HepG2 (cell line): ENCODE results near the gene ANKRD42. TPM values are rescaled to one million over a fixed set of nuclear protein-coding genes. Genes with fewer than 3 reads are reported as not detected.

Experiments used
- CEBPG ChIP-seq: IDR thresholded peaks from 2 replicates; pipeline ENCODE4 v1.6.1; 2016
- EP300 ChIP-seq, 3 experiments: sonication (generic) in 1 of 3; formaldehyde crosslinking in 1 of 3; IDR thresholded peaks; 2 replicates each; pipeline versions ENCODE4 v1.5.1 to v1.6.1; 2011 to 2020; ENCODE audit warnings: low read depth in 2 of 3, low read length in 2 of 3, borderline replicate concordance in 1 of 3, improper control_type of control experiment in 1 of 3, mild to moderate bottlenecking in 1 of 3, missing genetic modification reagents in 1 of 3, moderate library complexity in 1 of 3
- FOSL1 ChIP-seq: sonication (generic); formaldehyde crosslinking; IDR thresholded peaks from 2 replicates; pipeline ENCODE4 v1.9.0; 2021; ENCODE audit warnings: missing genetic modification reagents, borderline replicate concordance
- FOXA3 ChIP-seq: IDR thresholded peaks from 2 replicates; pipeline ENCODE4 v1.6.1; 2016; ENCODE audit warnings: missing genetic modification reagents, missing compliant biosample characterization
- FUBP1 ChIP-seq: sonication (generic); formaldehyde crosslinking; IDR thresholded peaks from 2 replicates; pipeline ENCODE4 v1.5.1; 2020; ENCODE audit warnings: missing genetic modification reagents, mild to moderate bottlenecking, borderline replicate concordance
- HDAC6 ChIP-seq: fragments of 200-600 bp; sonication (generic); IDR thresholded peaks from 2 replicates; pipeline ENCODE4 v1.7.0; 2017; ENCODE audit warnings: mild to moderate bottlenecking, antibody characterized with exemption, low read length, low read depth
- IKZF5 ChIP-seq: IDR thresholded peaks from 2 replicates; pipeline ENCODE4 v1.6.1; 2018; ENCODE audit warnings: missing genetic modification reagents, mild to moderate bottlenecking, missing compliant biosample characterization
- MAFG ChIP-seq: sonication (generic); formaldehyde crosslinking; IDR thresholded peaks from 2 replicates; pipeline ENCODE4 v1.5.1; 2020; ENCODE audit warnings: mild to moderate bottlenecking, missing genetic modification reagents
- MTA1 ChIP-seq: sonication (generic); formaldehyde crosslinking; IDR thresholded peaks from 2 replicates; pipeline ENCODE4 v1.4.0; 2020; ENCODE audit warnings: missing genetic modification reagents, mild to moderate bottlenecking, borderline replicate concordance
- PAWR ChIP-seq: sonication (generic); formaldehyde crosslinking; IDR thresholded peaks from 2 replicates; pipeline ENCODE4 v1.4.0; 2020; ENCODE audit warnings: missing genetic modification reagents, mild to moderate bottlenecking, borderline replicate concordance
- PHF21A ChIP-seq: sonication (generic); formaldehyde crosslinking; IDR thresholded peaks from 2 replicates; pipeline ENCODE4 v1.5.0; 2020; ENCODE audit warnings: mild to moderate bottlenecking, missing genetic modification reagents
- SAP130 ChIP-seq: IDR thresholded peaks from 2 replicates; pipeline ENCODE4 v1.6.1; 2016; ENCODE audit warnings: low read depth
- SNAPC2 ChIP-seq: sonication (generic); formaldehyde crosslinking; IDR thresholded peaks from 2 replicates; pipeline ENCODE4 v1.8.1; 2022; ENCODE audit warnings: mild to moderate bottlenecking, missing genetic modification reagents
- SP4 ChIP-seq: sonication (generic); formaldehyde crosslinking; IDR thresholded peaks from 2 replicates; pipeline ENCODE4 v1.8.1; 2023; ENCODE audit warnings: mild to moderate bottlenecking, missing genetic modification reagents
- SRY ChIP-seq: sonication (generic); formaldehyde crosslinking; IDR thresholded peaks from 2 replicates; pipeline ENCODE4 v1.8.0; 2022; ENCODE audit warnings: mild to moderate bottlenecking, missing genetic modification reagents
- XRCC5 ChIP-seq: fragments of 200-400 bp; formaldehyde crosslinking; optimal IDR thresholded peaks from 2 replicates; pipeline ENCODE3; 2017; ENCODE audit warnings: mild to moderate bottlenecking, low read length
- ZKSCAN5 ChIP-seq: sonication (generic); formaldehyde crosslinking; IDR thresholded peaks from 2 replicates; pipeline ENCODE4 v1.5.1; 2020; ENCODE audit warnings: mild to moderate bottlenecking, missing genetic modification reagents
- ZNF317 ChIP-seq: sonication (generic); formaldehyde crosslinking; IDR thresholded peaks from 2 replicates; pipeline ENCODE4 v1.5.0; 2020; ENCODE audit warnings: mild to moderate bottlenecking, missing genetic modification reagents
- ZNF563 ChIP-seq: sonication (generic); formaldehyde crosslinking; IDR thresholded peaks from 2 replicates; pipeline ENCODE4 v1.8.0; 2022; ENCODE audit warnings: mild to moderate bottlenecking, moderate library complexity, missing genetic modification reagents
- ZNF569 ChIP-seq: sonication (generic); formaldehyde crosslinking; IDR thresholded peaks from 2 replicates; pipeline ENCODE4 v1.5.0; 2020; ENCODE audit warnings: mild to moderate bottlenecking, missing genetic modification reagents, moderate library complexity, borderline replicate concordance
- ZNF572 ChIP-seq: sonication (generic); formaldehyde crosslinking; IDR thresholded peaks from 2 replicates; pipeline ENCODE4 v1.5.1; 2020; ENCODE audit warnings: mild to moderate bottlenecking, missing genetic modification reagents
- ZNF605 ChIP-seq: sonication (generic); formaldehyde crosslinking; IDR thresholded peaks from 2 replicates; pipeline ENCODE4 v1.8.0; 2022; ENCODE audit warnings: mild to moderate bottlenecking, missing genetic modification reagents
- ZNF710 ChIP-seq: sonication (generic); formaldehyde crosslinking; IDR thresholded peaks from 2 replicates; pipeline ENCODE4 v1.5.0; 2020; ENCODE audit warnings: mild to moderate bottlenecking, missing genetic modification reagents, borderline replicate concordance
- ZXDC ChIP-seq: sonication (generic); formaldehyde crosslinking; IDR thresholded peaks from 2 replicates; pipeline ENCODE4 v1.5.0; 2020; ENCODE audit warnings: mild to moderate bottlenecking, missing genetic modification reagents
- polyA plus RNA-seq, 8 experiments: library from polyadenylated mRNA; depleted of rRNA in 3 of 8; stranded (reverse) in 7 of 8; unstranded in 1 of 8; fragments of >200 nt; fragmentation: Illumina TruSeq in 4 of 8; extraction: Trizol in 4 of 8; gene quantifications; 2 replicates each; pipeline versions ENCODE4 v1.2.1 to v1.2.3, GENCODE V29; 2011 to 2016; ENCODE audit warnings: low read depth in 4 of 8, missing spikeins in 1 of 8, mixed read lengths in 1 of 8; ENCODE audit not compliant: insufficient read depth in 1 of 8
- total RNA-seq, 5 experiments: library from RNA; depleted of rRNA; stranded (reverse); fragments of >200 nt; fragmentation: Illumina TruSeq; extraction: Trizol; gene quantifications; 2 replicates each; pipeline ENCODE4 v1.2.3, GENCODE V29; 2016; ENCODE audit warnings: low read depth in 1 of 5

The ANKRD42 gene
- total and polyA plus RNA-seq, 2 of the 13 experiments (the other 11 are each of a cell fraction or from before 2014, with no cell fraction given): 2.2 to 3.7 TPM

- TF ChIP-seq ZNF605 (CRISPR knock-in tag): no peak
- no peak for TF ChIP-seq FUBP1 (CRISPR knock-in tag)
- no peak for TF ChIP-seq MTA1 (CRISPR knock-in tag)
- 0 out of 2 replicates have a peak, but pooled peaks have one; percentile 10 for TF ChIP-seq CEBPG (CRISPR knock-in tag)
- TF ChIP-seq ZKSCAN5 (CRISPR knock-in tag): no peak
- TF ChIP-seq SP4 (CRISPR knock-in tag): no peak
- no peak for TF ChIP-seq HDAC6
- no peak for TF ChIP-seq ZXDC (CRISPR knock-in tag)
- no peak for TF ChIP-seq IKZF5 (CRISPR knock-in tag)
- peak; percentile 38; the same call in 1 of the 2 replicates for TF ChIP-seq SAP130
- TF ChIP-seq ZNF710 (CRISPR knock-in tag): no peak
- TF ChIP-seq FOXA3 (CRISPR knock-in tag): no peak
- TF ChIP-seq FOSL1 (CRISPR knock-in tag): no peak
- TF ChIP-seq PHF21A: no peak
- no peak for TF ChIP-seq PAWR (CRISPR knock-in tag)
- TF ChIP-seq ZNF569: no peak
- no peak for TF ChIP-seq MAFG (CRISPR knock-in tag)
- TF ChIP-seq SNAPC2 (CRISPR knock-in tag): no peak
- TF ChIP-seq ZNF317 (CRISPR knock-in tag): no peak
- no peak for TF ChIP-seq XRCC5
- 0 out of 4 replicates have a peak, but pooled peaks of 1 of the 2 experiments have one; percentile 58 for TF ChIP-seq EP300 (IDR thresholded peaks at IDR 0.05; ENCODE audit: low read depth in 2 of 2, low read length in 2 of 2)
- no peak for TF ChIP-seq EP300 (CRISPR knock-in tag; IDR thresholded peaks at IDR 0.05; ENCODE audit: borderline replicate concordance)
- TF ChIP-seq ZNF572 (CRISPR knock-in tag): no peak
- TF ChIP-seq ZNF563 (CRISPR knock-in tag): no peak
- no peak for TF ChIP-seq SRY (CRISPR knock-in tag)
These were observed 64.3 kb downstream of the ANKRD42 start (continued) for GRCh38 chr11:83257761-83258168.
